Gastroesophageal sphincter (tissue), 4 donors: Measurements from ENCODE around the gene SLC22A2. TPM values are rescaled to one million over a fixed set of nuclear protein-coding genes. Genes with fewer than 3 reads are reported as not detected.

Source experiments
- ATAC-seq: fragments of 150-250 bp; one replicate; pipeline ENCODE4 v1.9.1; 2016; ENCODE audit warnings: mild to moderate bottlenecking, moderate library complexity
- H3K27ac ChIP-seq, 4 donors: fragments of 200-600 bp; sonication (generic) in 3 of 4; 1 replicate in 3 of 4; 2 replicates in 1 of 4; pipeline ENCODE4 v1.5.1; 2016 to 2019
- H3K27me3 ChIP-seq: fragments of 200-600 bp; sonication (generic); one replicate; pipeline ENCODE4 v1.5.1; 2019
- H3K36me3 ChIP-seq, 2 donors: fragments of 200-600 bp; sonication (generic); one replicate each; pipeline ENCODE4 v1.5.1; 2019; ENCODE audit warnings: control low read depth in 1 of 2
- H3K4me1 ChIP-seq, 3 donors: fragments of 200-600 bp; sonication (generic); 1 replicate in 2 of 3; 2 replicates in 1 of 3; pipeline ENCODE4 v1.5.1; 2016 to 2019; ENCODE audit warnings: control low read depth in 2 of 3
- H3K4me3 ChIP-seq, 2 donors: fragments of 200-600 bp; sonication (generic); one replicate each; pipeline ENCODE4 v1.5.1; 2019; ENCODE audit warnings: mild to moderate bottlenecking in 1 of 2, moderate library complexity in 1 of 2
- H3K9me3 ChIP-seq, 3 donors: fragments of 200-600 bp; sonication (generic); one replicate each; pipeline ENCODE4 v1.5.1; 2017 to 2019; ENCODE audit warnings: control low read depth in 2 of 3
- EP300 ChIP-seq: sonication (generic); formaldehyde crosslinking; IDR thresholded peaks from one replicate; pipeline ENCODE4 v1.6.1; 2017; ENCODE audit warnings: antibody characterized with exemption, mild to moderate bottlenecking
- POLR2A ChIP-seq, 2 donors: fragments of 450-650 bp; IDR thresholded peaks; one replicate each; pipeline ENCODE4 v1.6.1; 2017; ENCODE audit warnings: antibody characterized with exemption in 2 of 2, mild to moderate bottlenecking in 2 of 2, moderate library complexity in 1 of 2
- POLR2AphosphoS5 ChIP-seq: sonication (generic); formaldehyde crosslinking; IDR thresholded peaks from one replicate; pipeline ENCODE4 v1.6.1; 2017; ENCODE audit warnings: antibody characterized with exemption
- WGBS, 2 donors: methylation state at CpG; one replicate each; pipeline ENCODE4 v1.1.5; 2018; ENCODE audit warnings: low coverage in 1 of 2; 5-methylcytosine and 5-hydroxymethylcytosine counted together
- total RNA-seq, 4 donors: library from RNA; depleted of rRNA; stranded (reverse); fragments of >200 nt; gene quantifications; one replicate each; pipeline ENCODE4 v1.1.0, GENCODE V29; 2016
- TF ChIP-seq, protein P1 (sequence below), 4 experiments: fragments of 200-600 bp in 2 of 4; fragments of 450-650 bp in 2 of 4; sonication (generic) in 1 of 4; IDR thresholded peaks; one replicate each; pipeline ENCODE4 v1.5.1; 2017 to 2019; ENCODE audit warnings: antibody characterized with exemption in 4 of 4, mild to moderate bottlenecking in 2 of 4, moderate library complexity in 2 of 4

SLC22A2 gene
- total RNA-seq, 4 donors from 2014 or later: 0.47 TPM; not detected in 3

DNA sequence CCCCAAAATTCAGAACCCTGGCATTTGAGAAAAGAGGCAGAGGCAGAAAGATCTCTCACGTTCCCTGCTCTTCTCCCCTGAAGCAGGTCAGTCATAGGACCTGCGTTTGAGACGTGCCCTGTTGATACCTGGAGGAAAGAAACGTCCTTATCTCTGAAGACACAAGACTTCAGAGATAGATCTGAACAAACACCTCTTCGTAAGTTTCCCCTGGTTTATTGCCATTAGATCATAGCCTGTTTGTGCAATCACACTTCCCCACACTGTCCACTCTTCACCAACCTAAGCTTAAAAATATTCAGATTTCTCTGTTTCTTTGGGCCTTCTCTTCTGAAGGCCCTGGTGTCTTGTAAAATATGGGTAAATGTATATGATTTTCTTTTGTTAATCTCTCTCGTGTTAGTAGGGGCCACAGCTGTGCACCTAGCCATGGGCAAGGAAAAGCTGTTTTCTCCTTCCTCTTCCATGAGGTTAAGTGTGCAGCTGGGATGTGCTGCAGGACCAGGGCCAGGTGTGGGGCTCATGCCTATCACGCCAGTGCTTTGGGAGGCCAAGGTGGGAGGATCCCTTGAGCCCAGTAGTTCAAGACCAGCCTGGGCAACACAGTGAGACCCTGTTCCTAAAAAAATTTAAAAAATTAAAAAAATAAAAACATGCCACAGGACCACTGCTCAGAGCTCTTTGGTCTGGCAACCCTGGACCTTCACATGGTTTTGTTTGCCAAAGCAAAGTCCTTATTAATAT lies 4.7 kb upstream of the SLC22A2 start:
- no peak for ATAC-seq
- Histone ChIP-seq H3K9me3 (no peaks in the 10 kb centered on the region), H3K27me3 (no peaks in the 10 kb centered on the region), H3K36me3 (no peaks in the 10 kb centered on the region), H3K27ac (no peak overlapping the region), H3K4me3 (no peak overlapping the region), H3K4me1 (no peaks in the 10 kb centered on the region)
- TF ChIP-seq POLR2A (IDR thresholded peaks at IDR 0.05): no peak
- TF ChIP-seq, protein P1, sequence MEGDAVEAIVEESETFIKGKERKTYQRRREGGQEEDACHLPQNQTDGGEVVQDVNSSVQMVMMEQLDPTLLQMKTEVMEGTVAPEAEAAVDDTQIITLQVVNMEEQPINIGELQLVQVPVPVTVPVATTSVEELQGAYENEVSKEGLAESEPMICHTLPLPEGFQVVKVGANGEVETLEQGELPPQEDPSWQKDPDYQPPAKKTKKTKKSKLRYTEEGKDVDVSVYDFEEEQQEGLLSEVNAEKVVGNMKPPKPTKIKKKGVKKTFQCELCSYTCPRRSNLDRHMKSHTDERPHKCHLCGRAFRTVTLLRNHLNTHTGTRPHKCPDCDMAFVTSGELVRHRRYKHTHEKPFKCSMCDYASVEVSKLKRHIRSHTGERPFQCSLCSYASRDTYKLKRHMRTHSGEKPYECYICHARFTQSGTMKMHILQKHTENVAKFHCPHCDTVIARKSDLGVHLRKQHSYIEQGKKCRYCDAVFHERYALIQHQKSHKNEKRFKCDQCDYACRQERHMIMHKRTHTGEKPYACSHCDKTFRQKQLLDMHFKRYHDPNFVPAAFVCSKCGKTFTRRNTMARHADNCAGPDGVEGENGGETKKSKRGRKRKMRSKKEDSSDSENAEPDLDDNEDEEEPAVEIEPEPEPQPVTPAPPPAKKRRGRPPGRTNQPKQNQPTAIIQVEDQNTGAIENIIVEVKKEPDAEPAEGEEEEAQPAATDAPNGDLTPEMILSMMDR (IDR thresholded peaks at IDR 0.05): no peak
- TF ChIP-seq POLR2AphosphoS5: no peak
- TF ChIP-seq EP300: no peak
- WGBS, 2 donors: 75 to 81% methylated on average over 5 of the region's 7 CpGs

DNA sequence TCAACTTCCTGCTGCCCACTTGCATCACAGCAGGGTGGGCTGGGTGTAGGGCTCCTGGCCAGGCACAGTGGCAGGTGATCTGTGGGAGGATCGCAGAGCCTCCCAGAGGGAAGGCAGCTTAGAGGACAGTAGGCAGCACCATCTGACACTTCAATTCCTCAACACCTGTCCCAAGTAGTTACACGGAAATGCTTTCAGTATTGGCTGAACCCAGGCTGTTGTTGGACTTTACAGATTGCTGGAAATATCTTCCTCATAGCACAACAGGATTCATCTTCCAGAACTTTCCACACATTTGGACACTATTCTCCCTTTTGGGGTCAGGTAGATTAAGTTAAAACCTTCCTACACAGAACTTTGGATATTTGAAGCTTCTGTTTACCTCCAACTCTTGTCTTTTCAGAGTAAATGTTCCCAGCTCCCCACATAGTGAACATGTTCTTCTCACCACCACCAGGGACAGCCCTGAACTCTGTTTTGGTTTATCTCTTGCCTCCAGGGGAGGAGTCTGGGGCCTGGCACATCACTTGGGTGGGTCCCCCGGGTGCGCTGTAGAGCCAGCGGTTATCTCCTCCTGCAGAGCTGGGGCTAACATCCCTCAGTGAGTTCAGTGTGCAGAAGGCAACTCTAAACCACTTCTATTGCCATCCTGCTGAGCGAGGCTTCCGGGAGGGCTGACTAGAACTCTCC lies 3.5 kb upstream of the SLC22A2 start:
- no peak for TF ChIP-seq POLR2AphosphoS5
- TF ChIP-seq EP300: no peak
- no peak for TF ChIP-seq POLR2A (IDR thresholded peaks at IDR 0.05)
- TF ChIP-seq, protein P1 (IDR thresholded peaks at IDR 0.05): no peak
- Histone ChIP-seq H3K9me3 (no peaks in the 10 kb centered on the region), H3K4me1 (no peaks in the 10 kb centered on the region), H3K36me3 (no peaks in the 10 kb centered on the region), H3K27me3 (no peaks in the 10 kb centered on the region), H3K4me3 (no peak overlapping the region), H3K27ac (no peak overlapping the region)
- ATAC-seq: no peak
- WGBS, 2 donors: 83% methylated on average over 5 of the region's 7 CpGs; no CpG with 5 or more reads in 1 of the 2 donors

DNA sequence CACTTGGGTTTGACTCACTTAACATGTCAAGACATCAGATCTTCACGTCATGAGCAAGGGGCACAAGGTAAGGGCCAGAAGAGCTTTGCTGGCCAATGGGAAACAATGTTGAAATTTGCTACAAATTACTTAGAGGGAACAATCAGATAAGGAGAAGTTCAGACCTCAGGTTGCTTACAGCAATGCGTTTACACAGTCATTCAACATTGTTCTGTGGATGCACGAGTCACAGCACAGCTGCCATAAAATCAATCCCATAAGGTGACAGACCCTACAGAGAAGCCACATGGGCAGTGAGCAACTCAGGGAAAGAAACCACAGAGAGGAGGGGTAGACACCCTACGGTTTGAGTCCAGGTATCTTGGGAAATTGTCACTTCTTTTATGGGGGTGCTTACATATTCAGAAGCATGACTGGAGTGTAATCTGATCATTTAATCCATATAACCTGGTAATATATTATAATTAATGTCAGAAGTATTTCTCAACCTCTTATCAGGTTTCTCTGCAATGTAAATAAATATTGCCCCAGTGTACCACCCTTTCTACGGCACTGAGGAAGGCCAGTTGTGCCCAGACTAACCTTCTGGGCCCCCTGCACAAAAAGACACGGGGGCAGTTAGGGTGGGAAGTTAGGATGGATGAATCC lies 2.3 kb upstream of the SLC22A2 start:
- WGBS, 2 donors: 63 to 88% methylated on average over 3 to 5 of the region's 6 CpGs
- H3K27me3 ChIP-seq: no peaks in the 10 kb centered on the region
- no peak overlapping the region for H3K4me3 ChIP-seq
- TF ChIP-seq EP300: no peak
- TF ChIP-seq, protein P1 (IDR thresholded peaks at IDR 0.05): no peak
- no peak for TF ChIP-seq POLR2A (IDR thresholded peaks at IDR 0.05)
- TF ChIP-seq POLR2AphosphoS5: no peak
- H3K27ac ChIP-seq: no peak overlapping the region
- H3K9me3 ChIP-seq: no peaks in the 10 kb centered on the region
- H3K4me1 ChIP-seq: no peaks in the 10 kb centered on the region
- no peak for ATAC-seq
- H3K36me3 ChIP-seq: no peaks in the 10 kb centered on the region

DNA sequence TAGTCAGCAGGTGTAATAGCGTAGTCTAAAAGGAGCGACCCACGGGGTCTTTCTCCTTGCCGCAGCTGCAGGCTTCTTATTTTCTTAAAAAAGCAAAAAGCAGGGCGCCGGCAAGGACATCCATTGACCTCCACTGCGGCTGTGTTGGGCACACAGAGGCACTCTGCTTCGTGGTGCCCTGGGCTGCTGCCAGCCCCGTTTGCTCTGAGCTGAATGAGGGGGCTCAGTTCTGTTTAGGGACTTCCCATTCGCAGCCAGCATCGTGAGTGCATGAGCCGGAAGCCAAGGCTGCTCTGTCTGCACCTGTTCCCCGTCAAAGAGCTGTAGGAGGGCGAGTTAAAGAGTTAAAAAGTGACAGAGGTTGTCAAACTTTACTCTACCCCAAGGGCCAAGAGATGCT lies 1.7 kb upstream of the SLC22A2 start:
- ATAC-seq: no peak
- no peaks in the 10 kb centered on the region for H3K9me3 ChIP-seq
- no peak overlapping the region for H3K27ac ChIP-seq
- H3K36me3 ChIP-seq: no peaks in the 10 kb centered on the region
- H3K4me3 ChIP-seq: no peak overlapping the region
- WGBS, 2 donors: 70 to 74% methylated on average over 6 to 13 of the region's 14 CpGs
- no peaks in the 10 kb centered on the region for H3K4me1 ChIP-seq
- H3K27me3 ChIP-seq: no peaks in the 10 kb centered on the region
- TF ChIP-seq POLR2AphosphoS5 (no peak), EP300 (no peak), POLR2A (IDR thresholded peaks at IDR 0.05) (no peak)
- TF ChIP-seq, protein P1 (IDR thresholded peaks at IDR 0.05): no peak
